H1 (cell line): ENCODE measurements around the gene AGAP1. TPM values are rescaled to one million over a fixed set of nuclear protein-coding genes. Genes with fewer than 3 reads are reported as not detected.

Source experiments
- CTCF ChIA-PET: fragments of 300-600 bp; sonication (Branson Sonifier 250); formaldehyde crosslinking; loops from one replicate; lab custom pipeline; 2021; ENCODE audit not compliant: partially characterized antibody; lab: Charles Lee
- POLR2A ChIA-PET: fragments of 300-600 bp; sonication (Branson Sonifier 250); formaldehyde crosslinking; loops from one replicate; lab custom pipeline; 2021; ENCODE audit warnings: inconsistent platforms; ENCODE audit not compliant: partially characterized antibody; lab: Charles Lee
- DNase-seq, 2 experiments: peaks; one replicate each; pipeline versions ENCODE4 v3.0.0 to v3.0.0-alpha.2; 2010 to 2022; ENCODE audit warnings: low spot score in 2 of 2, low read depth in 1 of 2, mixed read lengths in 1 of 2
- FAIRE-seq: peaks from 2 replicates; lab custom pipeline; 2011; peaks lifted over from hg19 to GRCh38; lab: Jason Lieb, UNC
- H2AFZ ChIP-seq: 2 replicates; pipeline ENCODE4 v1.8.1; 2012; ENCODE audit warnings: low read length, inconsistent platforms
- H2AK5ac ChIP-seq: 2 replicates; pipeline ENCODE4 v1.6.1; 2013; ENCODE audit warnings: low read depth, low read length
- H2BK120ac ChIP-seq: replicated peaks from 2 replicates; pipeline ENCODE3; 2013; ENCODE audit warnings: low read depth, low read length, inconsistent platforms
- H2BK12ac ChIP-seq: 2 replicates; pipeline ENCODE4 v1.6.1; 2013; ENCODE audit warnings: low read depth, low read length
- H2BK15ac ChIP-seq: 2 replicates; pipeline ENCODE4 v1.6.1; 2013; ENCODE audit warnings: low read length
- H2BK20ac ChIP-seq: 2 replicates; pipeline ENCODE4 v1.6.1; 2013; ENCODE audit warnings: low read length
- H2BK5ac ChIP-seq: 2 replicates; pipeline ENCODE4 v1.6.1; 2013; ENCODE audit warnings: low read depth, low read length
- H3K14ac ChIP-seq: 2 replicates; pipeline ENCODE4 v1.6.1; 2013; ENCODE audit warnings: inconsistent platforms; ENCODE audit not compliant: insufficient read length
- H3K18ac ChIP-seq: 2 replicates; pipeline ENCODE4 v1.6.1; 2013; ENCODE audit warnings: low read length; ENCODE audit errors: extremely low read depth
- H3K23ac ChIP-seq: 2 replicates; pipeline ENCODE4 v1.6.1; 2013; ENCODE audit warnings: inconsistent platforms; ENCODE audit not compliant: insufficient read length
- H3K23me2 ChIP-seq: 2 replicates; pipeline ENCODE4 v1.6.1; 2013; ENCODE audit warnings: low read depth, low read length
- H3K27ac ChIP-seq: 2 replicates; pipeline ENCODE4 v1.6.1; 2011; ENCODE audit warnings: low read depth, low read length, inconsistent platforms
- H3K27me3 ChIP-seq, 4 experiments: replicated peaks in 1 of 4; 1 replicate in 1 of 4; 2 replicates in 3 of 4; pipeline versions ENCODE4 v1.6.1 to v1.8.1; 2011 to 2013; ENCODE audit warnings: low read length in 3 of 4, mild to moderate bottlenecking in 3 of 4, inconsistent platforms in 2 of 4, mixed read lengths in 2 of 4, moderate library complexity in 1 of 4; ENCODE audit not compliant: control insufficient read depth in 3 of 4, insufficient read depth in 3 of 4; ENCODE audit errors: extremely low read depth in 1 of 4
- H3K36me3 ChIP-seq, 4 experiments: 2 replicates each; pipeline versions ENCODE4 v1.6.1 to v1.8.1; 2011 to 2013; ENCODE audit warnings: mild to moderate bottlenecking in 4 of 4, low read length in 3 of 4, moderate library complexity in 2 of 4, control low read depth in 1 of 4, inconsistent platforms in 1 of 4; ENCODE audit not compliant: insufficient read depth in 4 of 4, control insufficient read depth in 2 of 4
- H3K4ac ChIP-seq: replicated peaks from 2 replicates; pipeline ENCODE3; 2013; ENCODE audit warnings: low read length, low read depth, mixed read lengths, inconsistent platforms; ENCODE audit not compliant: insufficient read length
- H3K4me1 ChIP-seq, 4 experiments: replicated peaks in 1 of 4; 1 replicate in 1 of 4; 2 replicates in 3 of 4; pipeline versions ENCODE4 v1.6.1 to v1.8.1; 2011 to 2013; ENCODE audit warnings: low read length in 3 of 4, inconsistent platforms in 2 of 4, mixed read lengths in 1 of 4; ENCODE audit not compliant: insufficient read depth in 4 of 4, control insufficient read depth in 3 of 4
- H3K4me2 ChIP-seq, 2 experiments: 2 replicates each; pipeline versions ENCODE4 v1.6.1 to v1.8.1; 2011 to 2013; ENCODE audit warnings: low read depth in 2 of 2, low read length in 2 of 2, control low read depth in 1 of 2, inconsistent platforms in 1 of 2, mild to moderate bottlenecking in 1 of 2; ENCODE audit not compliant: insufficient read depth in 1 of 2
- H3K4me3 ChIP-seq, 4 experiments: fragments of 200-600, 300-600 bp in 1 of 4; sonication (generic), shearing (Covaris generic), sonication (Bioruptor Twin) in 1 of 4; 2 replicates each; pipeline versions ENCODE4 v1.5.1 to v1.8.1; 2011 to 2016; ENCODE audit warnings: low read length in 4 of 4, low read depth in 3 of 4, control low read depth in 2 of 4, inconsistent platforms in 2 of 4, mild to moderate bottlenecking in 2 of 4, mixed read lengths in 1 of 4, moderate library complexity in 1 of 4; ENCODE audit not compliant: insufficient read depth in 2 of 4; ENCODE audit errors: extremely low read depth in 1 of 4
- H3K56ac ChIP-seq: replicated peaks from 2 replicates; pipeline ENCODE3; 2013; ENCODE audit warnings: low read depth, mild to moderate bottlenecking, mixed read lengths, low read length, inconsistent platforms; ENCODE audit not compliant: insufficient read length
- H3K79me1 ChIP-seq: 2 replicates; pipeline ENCODE4 v1.6.1; 2013; ENCODE audit warnings: low read depth, low read length, control low read depth
- H3K79me2 ChIP-seq, 2 experiments: 2 replicates each; pipeline versions ENCODE4 v1.6.1 to v1.8.1; 2012 to 2013; ENCODE audit warnings: low read length in 2 of 2, mild to moderate bottlenecking in 2 of 2, inconsistent platforms in 1 of 2; ENCODE audit not compliant: insufficient read depth in 2 of 2, control insufficient read depth in 1 of 2
- H3K9ac ChIP-seq, 4 experiments: replicated peaks in 1 of 4; 1 replicate in 1 of 4; 2 replicates in 3 of 4; pipeline versions ENCODE4 v1.6.1 to v1.8.1; 2011 to 2013; ENCODE audit warnings: low read depth in 3 of 4, low read length in 3 of 4, control low read depth in 2 of 4, mild to moderate bottlenecking in 2 of 4, moderate library complexity in 2 of 4, inconsistent platforms in 1 of 4; ENCODE audit errors: extremely low read depth in 1 of 4
- H3K9me3 ChIP-seq, 2 experiments: 2 replicates each; pipeline versions ENCODE4 v1.6.1 to v1.8.1; 2012 to 2013; ENCODE audit warnings: mild to moderate bottlenecking in 2 of 2, moderate library complexity in 2 of 2, control low read depth in 1 of 2, inconsistent platforms in 1 of 2, low read depth in 1 of 2, low read length in 1 of 2, mixed read lengths in 1 of 2; ENCODE audit not compliant: insufficient read depth in 2 of 2
- H4K20me1 ChIP-seq, 2 experiments: replicated peaks in 1 of 2; 2 replicates each; pipeline versions ENCODE3 to v1.8.1; 2011 to 2013; ENCODE audit warnings: inconsistent platforms in 2 of 2, low read length in 2 of 2, mild to moderate bottlenecking in 1 of 2; ENCODE audit not compliant: insufficient read depth in 2 of 2, control insufficient read depth in 1 of 2
- H4K5ac ChIP-seq: 2 replicates; pipeline ENCODE4 v1.6.1; 2013; ENCODE audit warnings: low read length, low read depth, mixed read lengths, inconsistent platforms; ENCODE audit not compliant: insufficient read length
- H4K8ac ChIP-seq: 2 replicates; pipeline ENCODE4 v1.8.0; 2013; ENCODE audit warnings: mild to moderate bottlenecking, moderate library complexity, low read length, inconsistent platforms; ENCODE audit not compliant: insufficient read depth; ENCODE audit errors: extremely low read depth
- H4K91ac ChIP-seq: replicated peaks from 2 replicates; pipeline ENCODE3; 2013; ENCODE audit warnings: low read length, mixed read lengths, inconsistent platforms; ENCODE audit not compliant: insufficient read length
- ASH2L ChIP-seq: fragments of 200-600, 300-600 bp; sonication (generic); IDR thresholded peaks from one replicate; pipeline ENCODE4 v1.7.1; 2017; ENCODE audit warnings: low read length
- GTF2F1 ChIP-seq: IDR thresholded peaks from 2 replicates; pipeline ENCODE4 v1.6.1; 2012; ENCODE audit warnings: low read depth, low read length, improper control_type of control experiment, borderline replicate concordance
- JUND ChIP-seq: IDR thresholded peaks from 2 replicates; pipeline ENCODE4 v1.6.1; 2011; ENCODE audit warnings: mild to moderate bottlenecking, improper control_type of control experiment, low read length
- KDM4A ChIP-seq: IDR thresholded peaks from one replicate; pipeline ENCODE4 v1.7.1; 2012; ENCODE audit warnings: low read depth, mild to moderate bottlenecking, moderate library complexity, low read length, inconsistent platforms; ENCODE audit not compliant: severe bottlenecking
- PHF8 ChIP-seq: fragments of 200-600 bp; sonication (generic); conservative IDR thresholded peaks from 2 replicates; pipeline ENCODE4 v1.7.1; 2012; ENCODE audit warnings: low read depth, mild to moderate bottlenecking, inconsistent platforms, low read length, moderate library complexity
- SAP30 ChIP-seq: fragments of 300-600 bp; sonication (generic); IDR thresholded peaks from 2 replicates; pipeline ENCODE4 v1.7.1; 2012; ENCODE audit warnings: low read length, moderate library complexity, mild to moderate bottlenecking, inconsistent platforms; ENCODE audit not compliant: insufficient read depth, insufficient replicate concordance
- SRF ChIP-seq: IDR thresholded peaks from 2 replicates; pipeline ENCODE4 v1.6.1; 2011; ENCODE audit warnings: mild to moderate bottlenecking, low read depth, low read length, moderate library complexity
- TCF12 ChIP-seq: IDR thresholded peaks from 2 replicates; pipeline ENCODE4 v1.6.1; 2011; ENCODE audit warnings: low read depth, mild to moderate bottlenecking, low read length
- WGBS, 2 experiments: shearing (Covaris generic) in 1 of 2; methylation state at CpG; one replicate each; pipeline versions ENCODE4 v1.1.6 to v1.1.7; 2013 to 2015; ENCODE audit warnings: low lambda C conversion rate in 2 of 2, mixed read lengths in 2 of 2, inconsistent platforms in 1 of 2, low coverage in 1 of 2, missing lambda C conversion rate in 1 of 2; ENCODE audit not compliant: insufficient replicate concordance in 2 of 2, insufficient coverage in 1 of 2, insufficient read length in 1 of 2; ENCODE audit errors: extremely low coverage in 1 of 2, missing lambda C conversion rate in 1 of 2; 5-methylcytosine and 5-hydroxymethylcytosine counted together
- polyA plus RNA-seq, 7 experiments: library from polyadenylated mRNA; depleted of rRNA in 3 of 7; stranded (reverse) in 5 of 7; unstranded in 2 of 7; fragments of >200 nt in 5 of 7; fragments of 200-250 nt in 2 of 7; gene quantifications; 1 replicate in 5 of 7; 2 replicates in 1 of 7; 4 replicates in 1 of 7; pipeline versions ENCODE4 v1.2.1 to v1.2.3, GENCODE V29; 2011 to 2013; ENCODE audit warnings: missing spikeins in 2 of 7, mixed read lengths in 2 of 7
- total RNA-seq: library from RNA; stranded (reverse); fragmentation: NEBNext Ultra II Directional; extraction: Animal tissue kit (Norgen Biotek cat#: 25700); gene quantifications from 2 replicates; pipeline ENCODE4 v1.2.1, GENCODE V29; 2021
- TF ChIP-seq, protein P1 (sequence below): IDR thresholded peaks from 2 replicates; pipeline ENCODE4 v1.6.1; 2011; ENCODE audit warnings: low read depth, mild to moderate bottlenecking, low read length; ENCODE audit not compliant: insufficient read depth

The AGAP1 gene
- total and polyA plus RNA-seq, 2 of the 8 experiments (the other 6 are each of a cell fraction or from before 2014, with no cell fraction given): 18.1 to 39.4 TPM

DNA sequence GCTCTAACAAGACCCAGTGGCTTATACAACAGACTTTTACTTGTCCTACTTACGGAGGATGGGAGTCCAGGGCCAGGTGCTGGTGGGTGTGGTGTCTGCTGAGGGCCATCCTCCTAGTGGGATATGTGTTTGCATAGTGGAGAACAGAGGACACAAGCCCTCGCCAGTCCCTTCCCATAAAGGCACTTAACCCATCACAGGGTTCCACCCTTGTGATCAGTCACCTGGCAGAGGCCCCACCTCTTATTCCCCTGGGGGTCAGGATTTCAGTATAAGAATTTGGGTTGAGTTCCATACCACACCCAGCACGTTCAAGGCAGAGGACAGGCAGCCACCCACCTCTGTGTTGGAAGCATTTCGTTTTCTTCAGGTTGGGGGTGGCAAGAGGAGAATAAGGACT lies 259.0 kb downstream of the AGAP1 start:
- DNase-seq: no peak
- Histone ChIP-seq H3K18ac (no peak overlapping the region), H3K23ac (no peak overlapping the region), H3K27ac (no peak overlapping the region), H4K20me1 (peaks cover 0 to 3% of the 10 kb centered on the region in 2 experiments), H3K14ac (no peak overlapping the region), H3K4ac (no peak overlapping the region), H3K23me2 (no peaks in the 10 kb centered on the region), H2BK20ac (no peak overlapping the region), H2BK12ac (no peak overlapping the region), H3K36me3 (peaks cover 0 to 5% (median 2%) of the 10 kb centered on the region in 4 experiments; a peak in 3 of 8 replicates), H3K27me3 (no peaks in the 10 kb centered on the region), H4K91ac (no peak overlapping the region), H3K9me3 (no peaks in the 10 kb centered on the region), H3K4me2 (no peak overlapping the region), H2BK15ac (no peak overlapping the region), H4K8ac (no peak overlapping the region), H2BK120ac (no peak overlapping the region), H3K4me3 (no peak overlapping the region), H3K79me1 (no peaks in the 10 kb centered on the region), H3K79me2 (no peaks in the 10 kb centered on the region), H3K9ac (no peak overlapping the region), H2AFZ (no peak overlapping the region), H3K56ac (no peak overlapping the region), H2AK5ac (no peak overlapping the region), H3K4me1 (peaks cover 2 to 18% (median 9%) of the 10 kb centered on the region in 4 experiments), H4K5ac (no peak overlapping the region), H2BK5ac (no peak overlapping the region)
- CTCF ChIA-PET: interaction anchor here (1.0 to 3.5 kb wide), 2 partner anchors 10 to 157 kb away, joined by 4 to 9 read pairs; no protein-coding TSS in a partner anchor
- no peak for FAIRE-seq
- POLR2A ChIA-PET: no interaction called here
- WGBS, 2 experiments: 86% methylated on average over 4 of the region's 4 CpGs; no CpG with 5 or more reads in 1 of the 2 experiments
- no peak for TF ChIP-seq PHF8
- TF ChIP-seq KDM4A: no peak
- TF ChIP-seq ASH2L: no peak
- no peak for TF ChIP-seq JUND
- TF ChIP-seq, protein P1, sequence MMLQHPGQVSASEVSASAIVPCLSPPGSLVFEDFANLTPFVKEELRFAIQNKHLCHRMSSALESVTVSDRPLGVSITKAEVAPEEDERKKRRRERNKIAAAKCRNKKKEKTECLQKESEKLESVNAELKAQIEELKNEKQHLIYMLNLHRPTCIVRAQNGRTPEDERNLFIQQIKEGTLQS: no peak
- no peak for TF ChIP-seq SRF
- TF ChIP-seq TCF12: no peak
- TF ChIP-seq SAP30: no peak
- no peak for TF ChIP-seq GTF2F1
